GM19328 (cell line): ENCODE data around the gene PTPRD.

Source experiments
- ATAC-seq: cut with Tn5 transposase; IDR thresholded peaks from one replicate; pipeline ENCODE4 v1.9.1; 2021; ENCODE audit warnings: mild to moderate bottlenecking, moderate library complexity; ENCODE audit not compliant: unreplicated experiment

PTPRD gene

GRCh38 chr9:9223175-9223574, 1389.6 kb downstream of the PTPRD start:
- ATAC-seq: no peak

GRCh38 chr9:9222730-9223129, 1390.1 kb downstream of the PTPRD start:
- ATAC-seq: no peak

GRCh38 chr9:9216934-9217333, 1395.9 kb downstream of the PTPRD start:
- no peak for ATAC-seq

GRCh38 chr9:9215050-9215449, 1397.8 kb downstream of the PTPRD start:
- ATAC-seq: no peak

- ATAC-seq: no peak
Observed at GRCh38 chr9:9214066-9214465, 1398.7 kb downstream of the PTPRD start.

GRCh38 chr9:9212963-9213362, 1399.8 kb downstream of the PTPRD start:
- no peak for ATAC-seq

- ATAC-seq: no peak
Observed at GRCh38 chr9:9202276-9202675, 1410.5 kb downstream of the PTPRD start.

- no peak for ATAC-seq
Observed at GRCh38 chr9:9186086-9186485, 1426.7 kb downstream of the PTPRD start.

- ATAC-seq: no peak
Observed at GRCh38 chr9:9182431-9182830, 1430.4 kb downstream of the PTPRD start.

- ATAC-seq: no peak
Observed at GRCh38 chr9:9177081-9177480, 1435.7 kb downstream of the PTPRD start.

GRCh38 chr9:9174358-9174757, 1438.4 kb downstream of the PTPRD start:
- no peak for ATAC-seq

- ATAC-seq: no peak
Observed at GRCh38 chr9:9173264-9173663, 1439.5 kb downstream of the PTPRD start.

GRCh38 chr9:9170439-9171134, 1442.2 kb downstream of the PTPRD start:
- no peak for ATAC-seq

GRCh38 chr9:9142001-9142400, 1470.8 kb downstream of the PTPRD start:
- no peak for ATAC-seq

GRCh38 chr9:9133526-9133925, 1479.3 kb downstream of the PTPRD start:
- ATAC-seq: no peak

GRCh38 chr9:9124616-9125015, 1488.2 kb downstream of the PTPRD start:
- no peak for ATAC-seq

GRCh38 chr9:9122230-9122875, 1490.4 kb downstream of the PTPRD start:
- ATAC-seq: no peak

- no peak for ATAC-seq
Observed at GRCh38 chr9:9117866-9118265, 1494.9 kb downstream of the PTPRD start.

GRCh38 chr9:9112001-9112720, 1500.6 kb downstream of the PTPRD start:
- no peak for ATAC-seq

GRCh38 chr9:9108641-9109040, 1504.2 kb downstream of the PTPRD start:
- ATAC-seq: no peak

GRCh38 chr9:9102295-9102694, 1510.5 kb downstream of the PTPRD start:
- ATAC-seq: no peak

GRCh38 chr9:9100070-9100469, 1512.7 kb downstream of the PTPRD start:
- no peak for ATAC-seq
